Measurements from ENCODE around the gene REL. TPM values are rescaled to one million over a fixed set of nuclear protein-coding genes. Genes with fewer than 3 reads are reported as not detected.

The REL gene
- total RNA-seq, 1 experiment from 2014 or later: 10.0 TPM

- no peaks in the 10 kb centered on the region for H3K9me3 ChIP-seq (ENCODE audit: control insufficient read depth, insufficient read depth, low read depth, low read length)
- in situ Hi-C loops (cut with HindIII; ENCODE audit: low pct_unique_long_range_greater_than_20kb, low sequenced_read_pairs) (no loop called here), intact Hi-C loops (cut with micrococcal nuclease; ENCODE audit: unreplicated experiment) (no loop called here)
- TF ChIP-seq SIN3A (IDR thresholded peaks at IDR 0.05; ENCODE audit: borderline replicate concordance, insufficient read depth, low read depth, low read length) (no peak), TCF7L2 (IDR thresholded peaks at IDR 0.05; ENCODE audit: low read depth, low read length) (no peak), POLR2AphosphoS5 (IDR thresholded peaks at IDR 0.05; ENCODE audit: low read depth, low read length) (no peak)
- TF ChIP-seq, protein P1, sequence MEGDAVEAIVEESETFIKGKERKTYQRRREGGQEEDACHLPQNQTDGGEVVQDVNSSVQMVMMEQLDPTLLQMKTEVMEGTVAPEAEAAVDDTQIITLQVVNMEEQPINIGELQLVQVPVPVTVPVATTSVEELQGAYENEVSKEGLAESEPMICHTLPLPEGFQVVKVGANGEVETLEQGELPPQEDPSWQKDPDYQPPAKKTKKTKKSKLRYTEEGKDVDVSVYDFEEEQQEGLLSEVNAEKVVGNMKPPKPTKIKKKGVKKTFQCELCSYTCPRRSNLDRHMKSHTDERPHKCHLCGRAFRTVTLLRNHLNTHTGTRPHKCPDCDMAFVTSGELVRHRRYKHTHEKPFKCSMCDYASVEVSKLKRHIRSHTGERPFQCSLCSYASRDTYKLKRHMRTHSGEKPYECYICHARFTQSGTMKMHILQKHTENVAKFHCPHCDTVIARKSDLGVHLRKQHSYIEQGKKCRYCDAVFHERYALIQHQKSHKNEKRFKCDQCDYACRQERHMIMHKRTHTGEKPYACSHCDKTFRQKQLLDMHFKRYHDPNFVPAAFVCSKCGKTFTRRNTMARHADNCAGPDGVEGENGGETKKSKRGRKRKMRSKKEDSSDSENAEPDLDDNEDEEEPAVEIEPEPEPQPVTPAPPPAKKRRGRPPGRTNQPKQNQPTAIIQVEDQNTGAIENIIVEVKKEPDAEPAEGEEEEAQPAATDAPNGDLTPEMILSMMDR (IDR thresholded peaks at IDR 0.05): no peak
- TF ChIP-seq, protein P2, sequence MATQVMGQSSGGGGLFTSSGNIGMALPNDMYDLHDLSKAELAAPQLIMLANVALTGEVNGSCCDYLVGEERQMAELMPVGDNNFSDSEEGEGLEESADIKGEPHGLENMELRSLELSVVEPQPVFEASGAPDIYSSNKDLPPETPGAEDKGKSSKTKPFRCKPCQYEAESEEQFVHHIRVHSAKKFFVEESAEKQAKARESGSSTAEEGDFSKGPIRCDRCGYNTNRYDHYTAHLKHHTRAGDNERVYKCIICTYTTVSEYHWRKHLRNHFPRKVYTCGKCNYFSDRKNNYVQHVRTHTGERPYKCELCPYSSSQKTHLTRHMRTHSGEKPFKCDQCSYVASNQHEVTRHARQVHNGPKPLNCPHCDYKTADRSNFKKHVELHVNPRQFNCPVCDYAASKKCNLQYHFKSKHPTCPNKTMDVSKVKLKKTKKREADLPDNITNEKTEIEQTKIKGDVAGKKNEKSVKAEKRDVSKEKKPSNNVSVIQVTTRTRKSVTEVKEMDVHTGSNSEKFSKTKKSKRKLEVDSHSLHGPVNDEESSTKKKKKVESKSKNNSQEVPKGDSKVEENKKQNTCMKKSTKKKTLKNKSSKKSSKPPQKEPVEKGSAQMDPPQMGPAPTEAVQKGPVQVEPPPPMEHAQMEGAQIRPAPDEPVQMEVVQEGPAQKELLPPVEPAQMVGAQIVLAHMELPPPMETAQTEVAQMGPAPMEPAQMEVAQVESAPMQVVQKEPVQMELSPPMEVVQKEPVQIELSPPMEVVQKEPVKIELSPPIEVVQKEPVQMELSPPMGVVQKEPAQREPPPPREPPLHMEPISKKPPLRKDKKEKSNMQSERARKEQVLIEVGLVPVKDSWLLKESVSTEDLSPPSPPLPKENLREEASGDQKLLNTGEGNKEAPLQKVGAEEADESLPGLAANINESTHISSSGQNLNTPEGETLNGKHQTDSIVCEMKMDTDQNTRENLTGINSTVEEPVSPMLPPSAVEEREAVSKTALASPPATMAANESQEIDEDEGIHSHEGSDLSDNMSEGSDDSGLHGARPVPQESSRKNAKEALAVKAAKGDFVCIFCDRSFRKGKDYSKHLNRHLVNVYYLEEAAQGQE (IDR thresholded peaks at IDR 0.05; ENCODE audit: insufficient read depth in 1 of 2, low read depth in 2 of 2, low read length in 1 of 2): no peak
- CTCF ChIA-PET: interaction anchor here (0.6 kb wide), 1 partner anchor 158 kb away, joined by 11 read pairs; no protein-coding TSS in a partner anchor
- ATAC-seq: peak; percentile 53
- no peak overlapping the region for H3K4me3 ChIP-seq (ENCODE audit: low read depth in 2 of 2, low read length in 2 of 2)
- H3K27ac ChIP-seq (ENCODE audit: low read length): no peak overlapping the region
- POLR2A ChIA-PET: no interaction called here
- H3K36me3 ChIP-seq (ENCODE audit: control insufficient read depth, insufficient read depth, low read length): no peaks in the 10 kb centered on the region
- no peaks in the 10 kb centered on the region for H3K4me1 ChIP-seq (ENCODE audit: control insufficient read depth, insufficient read depth, low read length)
- no peak for DNase-seq (ENCODE audit: low read depth, low spot score)
- BruUV-seq (replicated peaks): no TSS peak
- H3K27me3 ChIP-seq (ENCODE audit: control insufficient read depth, insufficient read depth, low read length): no peaks in the 10 kb centered on the region
Measured at GRCh38 chr2:60973705-60974104, 92.3 kb downstream of the REL start.

- ChIA-PET POLR2A (no interaction called here), CTCF (interaction anchor here (0.9 kb wide), 1 partner anchor 11 kb away, joined by 3 read pairs; no protein-coding TSS in a partner anchor)
- in situ Hi-C loops (cut with HindIII; ENCODE audit: low pct_unique_long_range_greater_than_20kb, low sequenced_read_pairs): no loop called here
- ATAC-seq (no peak), DNase-seq (ENCODE audit: low read depth, low spot score) (no peak)
- Histone ChIP-seq H3K9me3 (ENCODE audit: control insufficient read depth, insufficient read depth, low read depth, low read length) (no peaks in the 10 kb centered on the region), H3K27ac (ENCODE audit: low read length) (no peak overlapping the region), H3K27me3 (ENCODE audit: control insufficient read depth, insufficient read depth, low read length) (no peaks in the 10 kb centered on the region), H3K36me3 (ENCODE audit: control insufficient read depth, insufficient read depth, low read length) (no peaks in the 10 kb centered on the region), H3K4me3 (ENCODE audit: low read depth in 2 of 2, low read length in 2 of 2) (no peak overlapping the region), H3K4me1 (ENCODE audit: control insufficient read depth, insufficient read depth, low read length) (no peaks in the 10 kb centered on the region)
- TF ChIP-seq, protein P2 (IDR thresholded peaks at IDR 0.05; ENCODE audit: insufficient read depth in 1 of 2, low read depth in 2 of 2, low read length in 1 of 2): no peak
- TF ChIP-seq SIN3A (IDR thresholded peaks at IDR 0.05; ENCODE audit: borderline replicate concordance, insufficient read depth, low read depth, low read length): no peak
- TF ChIP-seq TCF7L2 (IDR thresholded peaks at IDR 0.05; ENCODE audit: low read depth, low read length): no peak
- TF ChIP-seq POLR2AphosphoS5 (IDR thresholded peaks at IDR 0.05; ENCODE audit: low read depth, low read length): no peak
- intact Hi-C loops (cut with micrococcal nuclease; ENCODE audit: unreplicated experiment): no loop called here
- no TSS peak for BruUV-seq (replicated peaks)
Measured at GRCh38 chr2:60974652-60975051, 93.3 kb downstream of the REL start.

Other genes starting within 250 kb of the REL start
- gene PAPOLG, start 125.3 kb upstream of the REL start, total RNA-seq (2021; ENCODE audit: unreplicated experiment): 10.9 TPM
- 24.7 TPM for gene PEX13, start 136.1 kb downstream of the REL start, total RNA-seq (2021; ENCODE audit: unreplicated experiment)
- gene PUS10, start 136.7 kb downstream of the REL start, total RNA-seq (2021; ENCODE audit: unreplicated experiment): 5.2 TPM
- gene SANBR, start 184.3 kb downstream of the REL start, total RNA-seq (2021; ENCODE audit: unreplicated experiment): 18.8 TPM